Liver (tissue), 9 donors: ENCODE results near the gene CACNA1B. TPM values are rescaled to one million over a fixed set of nuclear protein-coding genes. Genes with fewer than 3 reads are reported as not detected.

Experiments used
- DNase-seq: peaks from one replicate; pipeline ENCODE4 v3.0.0-alpha.2; 2017; ENCODE audit warnings: low spot score
- H3K27ac ChIP-seq, 2 donors: one replicate each; pipeline ENCODE4 v1.7.0; 2013; ENCODE audit warnings: inconsistent platforms in 2 of 2, low read length in 2 of 2, control low read depth in 1 of 2, low read depth in 1 of 2, mild to moderate bottlenecking in 1 of 2
- H3K27me3 ChIP-seq, 4 donors: one replicate each; pipeline versions ENCODE4 v1.6.1 to v1.7.0; 2013; ENCODE audit warnings: low read length in 3 of 4, inconsistent platforms in 1 of 4, mild to moderate bottlenecking in 1 of 4, moderate library complexity in 1 of 4; ENCODE audit not compliant: control insufficient read depth in 4 of 4, insufficient read depth in 4 of 4
- H3K36me3 ChIP-seq, 4 donors: one replicate each; pipeline versions ENCODE4 v1.6.1 to v1.7.0; 2013; ENCODE audit warnings: low read length in 3 of 4, mild to moderate bottlenecking in 3 of 4, low read depth in 1 of 4, moderate library complexity in 1 of 4; ENCODE audit not compliant: control insufficient read depth in 4 of 4, insufficient read depth in 3 of 4
- H3K4me1 ChIP-seq, 4 donors: one replicate each; pipeline versions ENCODE4 v1.6.1 to v1.7.0; 2013; ENCODE audit warnings: low read length in 3 of 4, mild to moderate bottlenecking in 3 of 4, moderate library complexity in 1 of 4; ENCODE audit not compliant: control insufficient read depth in 4 of 4, insufficient read depth in 4 of 4
- H3K4me3 ChIP-seq, 3 donors: one replicate each; pipeline versions ENCODE4 v1.6.1 to v1.7.0; 2013; ENCODE audit warnings: low read length in 3 of 3, control low read depth in 1 of 3, low read depth in 1 of 3, mild to moderate bottlenecking in 1 of 3
- H3K9ac ChIP-seq, 2 donors: one replicate each; pipeline ENCODE4 v1.7.0; 2013; ENCODE audit warnings: low read length in 2 of 2, mild to moderate bottlenecking in 2 of 2, moderate library complexity in 2 of 2, control low read depth in 1 of 2, low read depth in 1 of 2
- H3K9me3 ChIP-seq, 4 donors: one replicate each; pipeline versions ENCODE4 v1.6.1 to v1.7.0; 2013; ENCODE audit warnings: low read length in 3 of 4; ENCODE audit not compliant: control insufficient read depth in 4 of 4
- ATF3 ChIP-seq: IDR thresholded peaks from 2 replicates; pipeline ENCODE4 v1.6.1; 2016; ENCODE audit warnings: antibody characterized with exemption
- EGR1 ChIP-seq, 2 donors: IDR thresholded peaks; 2 replicates each; pipeline ENCODE4 v1.6.1; 2016 to 2018; ENCODE audit warnings: antibody characterized with exemption in 2 of 2, low read depth in 2 of 2
- FOXA1 ChIP-seq: IDR thresholded peaks from 2 replicates; pipeline ENCODE4 v1.6.1; 2016; ENCODE audit warnings: antibody characterized with exemption
- FOXA2 ChIP-seq: IDR thresholded peaks from 2 replicates; pipeline ENCODE4 v1.6.1; 2016; ENCODE audit warnings: antibody characterized with exemption
- GABPA ChIP-seq, 2 donors: IDR thresholded peaks in 1 of 2; conservative IDR thresholded peaks in 1 of 2; 2 replicates each; pipeline ENCODE4 v1.6.1; 2016; ENCODE audit warnings: antibody characterized with exemption in 2 of 2, mild to moderate bottlenecking in 1 of 2, moderate library complexity in 1 of 2
- HNF4A ChIP-seq, 2 donors: conservative IDR thresholded peaks; 2 replicates each; pipeline ENCODE4 v1.6.1; 2016; ENCODE audit warnings: antibody characterized with exemption in 2 of 2, mild to moderate bottlenecking in 2 of 2
- HNF4G ChIP-seq: IDR thresholded peaks from 2 replicates; pipeline ENCODE4 v1.6.1; 2016; ENCODE audit warnings: antibody characterized with exemption
- JUND ChIP-seq, 2 donors: IDR thresholded peaks; 2 replicates each; pipeline ENCODE4 v1.6.1; 2016; ENCODE audit warnings: antibody characterized with exemption in 2 of 2
- NR2F2 ChIP-seq: IDR thresholded peaks from 2 replicates; pipeline ENCODE4 v1.6.1; 2016; ENCODE audit warnings: antibody characterized with exemption
- RAD21 ChIP-seq, 2 donors: IDR thresholded peaks; 2 replicates each; pipeline ENCODE4 v1.6.1; 2016; ENCODE audit warnings: antibody characterized with exemption in 2 of 2, mild to moderate bottlenecking in 2 of 2
- REST ChIP-seq: IDR thresholded peaks from 2 replicates; pipeline ENCODE4 v1.6.1; 2016; ENCODE audit warnings: antibody characterized with exemption, mild to moderate bottlenecking
- RXRA ChIP-seq, 2 donors: IDR thresholded peaks; 2 replicates each; pipeline ENCODE4 v1.6.1; 2017 to 2018; ENCODE audit warnings: antibody characterized with exemption in 2 of 2, mild to moderate bottlenecking in 1 of 2
- SP1 ChIP-seq: IDR thresholded peaks from 2 replicates; pipeline ENCODE4 v1.6.1; 2018; ENCODE audit warnings: antibody characterized with exemption, mild to moderate bottlenecking
- TAF1 ChIP-seq: conservative IDR thresholded peaks from 2 replicates; pipeline ENCODE4 v1.6.1; 2016; ENCODE audit warnings: antibody characterized with exemption, mild to moderate bottlenecking
- YY1 ChIP-seq: IDR thresholded peaks from 2 replicates; pipeline ENCODE4 v1.6.1; 2016; ENCODE audit warnings: antibody characterized with exemption, mild to moderate bottlenecking
- WGBS: extraction: QIAGEN DNeasy Blood & Tissue Kit; methylation state at CpG from one replicate; pipeline ENCODE4 v1.1.7; 2013; 5-methylcytosine and 5-hydroxymethylcytosine counted together
- polyA plus RNA-seq, 2 donors: library from polyadenylated mRNA; stranded (reverse) in 1 of 2; unstranded in 1 of 2; fragments of 200-250 nt in 1 of 2; fragments of >200 nt in 1 of 2; fragmentation: Nextera tagmentation in 1 of 2; extraction: Ambion mirVana in 1 of 2; gene quantifications; one replicate each; pipeline versions ENCODE4 v1.2.1 to v1.2.3, GENCODE V29; 2013 to 2015
- total RNA-seq, 2 donors: library from RNA; depleted of rRNA; stranded (reverse); fragments of >200 nt; gene quantifications; one replicate each; pipeline ENCODE4 v1.2.3, GENCODE V29; 2014
- TF ChIP-seq, protein P1 (sequence below): IDR thresholded peaks from 2 replicates; pipeline ENCODE4 v1.6.1; 2016; ENCODE audit warnings: antibody characterized with exemption
- TF ChIP-seq, protein P2 (sequence below): IDR thresholded peaks from 2 replicates; pipeline ENCODE4 v1.6.1; 2016; ENCODE audit warnings: antibody characterized with exemption
- TF ChIP-seq, protein P3 (sequence below): fragments of 150-350 bp; IDR thresholded peaks from 2 replicates; pipeline ENCODE4 v1.5.1; 2017; ENCODE audit warnings: improper control_type of control experiment, low read depth, low read length; ENCODE audit not compliant: missing input control
- donor health status: healthy.
- donor health status: healthy.
- donor health status: healthy.
- donor health status: healthy.
- donor health status: healthy.

CACNA1B gene
- total and polyA plus RNA-seq, 4 donors, result under 0.01 to 0.05 TPM; not detected in 2

DNA sequence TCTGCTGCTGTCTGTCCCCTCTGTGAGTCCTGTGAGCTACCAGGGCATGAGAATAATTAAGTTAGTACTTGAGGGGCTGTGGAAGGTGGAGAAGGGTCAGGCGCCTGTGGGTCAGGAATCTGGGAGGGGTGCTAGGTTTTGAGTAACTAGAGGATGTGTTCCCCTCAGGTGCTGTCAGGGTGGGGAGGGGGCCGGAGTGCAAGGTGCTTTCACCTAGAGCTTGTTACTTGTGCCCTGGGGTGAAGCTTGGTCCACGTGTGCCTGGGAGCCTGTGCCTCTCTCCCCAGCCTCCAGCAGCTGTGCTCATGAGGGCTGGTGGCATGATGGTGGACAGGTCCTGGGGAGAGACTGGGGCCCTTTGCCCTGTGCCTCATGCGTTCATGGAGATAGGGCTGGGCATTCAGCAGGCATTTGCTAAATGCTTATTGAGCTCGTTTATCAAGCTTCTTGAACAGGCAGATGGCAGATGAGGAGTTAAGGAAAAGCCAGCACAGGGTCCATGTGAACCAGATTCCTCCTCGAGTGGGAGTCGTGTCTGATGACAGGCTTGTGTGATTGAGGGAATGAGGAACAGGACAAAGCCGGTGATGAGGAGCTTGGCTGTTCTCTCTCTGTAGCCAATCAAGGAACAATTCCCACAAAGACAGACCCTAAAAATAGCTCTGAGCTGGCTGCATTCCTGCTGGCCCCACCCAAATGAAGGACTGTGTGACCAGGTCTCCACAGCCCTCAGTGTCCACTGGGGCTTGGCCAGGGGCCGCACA is 40.9 kb downstream of the CACNA1B start (continued):
- TF ChIP-seq, protein P1, sequence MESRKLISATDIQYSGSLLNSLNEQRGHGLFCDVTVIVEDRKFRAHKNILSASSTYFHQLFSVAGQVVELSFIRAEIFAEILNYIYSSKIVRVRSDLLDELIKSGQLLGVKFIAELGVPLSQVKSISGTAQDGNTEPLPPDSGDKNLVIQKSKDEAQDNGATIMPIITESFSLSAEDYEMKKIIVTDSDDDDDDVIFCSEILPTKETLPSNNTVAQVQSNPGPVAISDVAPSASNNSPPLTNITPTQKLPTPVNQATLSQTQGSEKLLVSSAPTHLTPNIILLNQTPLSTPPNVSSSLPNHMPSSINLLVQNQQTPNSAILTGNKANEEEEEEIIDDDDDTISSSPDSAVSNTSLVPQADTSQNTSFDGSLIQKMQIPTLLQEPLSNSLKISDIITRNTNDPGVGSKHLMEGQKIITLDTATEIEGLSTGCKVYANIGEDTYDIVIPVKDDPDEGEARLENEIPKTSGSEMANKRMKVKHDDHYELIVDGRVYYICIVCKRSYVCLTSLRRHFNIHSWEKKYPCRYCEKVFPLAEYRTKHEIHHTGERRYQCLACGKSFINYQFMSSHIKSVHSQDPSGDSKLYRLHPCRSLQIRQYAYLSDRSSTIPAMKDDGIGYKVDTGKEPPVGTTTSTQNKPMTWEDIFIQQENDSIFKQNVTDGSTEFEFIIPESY, result no peak

- 86% methylated on average over 9 of the region's 9 CpGs for WGBS
- DNase-seq, result no peak
Measured at GRCh38 chr9:137919095-137919465, 41.5 kb downstream of the CACNA1B start.

More at GRCh38 chr9:137919095-137919465, 41.5 kb downstream of the CACNA1B start:
- Histone ChIP-seq H3K4me3 (no peak overlapping the region), H3K36me3 (no peaks in the 10 kb centered on the region), H3K27me3 (no peaks in the 10 kb centered on the region), H3K9ac (no peak overlapping the region), H3K27ac (no peak overlapping the region), H3K4me1 (no peaks in the 10 kb centered on the region), H3K9me3 (peaks cover 0 to 2% (median 0%) of the 10 kb centered on the region in 4 donors)
- TF ChIP-seq FOXA2 (no peak), GABPA (IDR thresholded peaks at IDR 0.05 in 1 of 2, conservative IDR thresholded peaks at IDR 0.05 in 1 of 2) (no peak), HNF4A (conservative IDR thresholded peaks at IDR 0.05) (no peak), NR2F2 (no peak), RXRA (IDR thresholded peaks at IDR 0.05) (no peak), YY1 (no peak), RAD21 (IDR thresholded peaks at IDR 0.05) (no peak), EGR1 (IDR thresholded peaks at IDR 0.05; ENCODE audit: low read depth in 2 of 2) (no peak), ATF3 (no peak), HNF4G (no peak), JUND (IDR thresholded peaks at IDR 0.05) (no peak), REST (no peak), SP1 (no peak), TAF1 (no peak), FOXA1 (no peak)
- TF ChIP-seq, protein P2, sequence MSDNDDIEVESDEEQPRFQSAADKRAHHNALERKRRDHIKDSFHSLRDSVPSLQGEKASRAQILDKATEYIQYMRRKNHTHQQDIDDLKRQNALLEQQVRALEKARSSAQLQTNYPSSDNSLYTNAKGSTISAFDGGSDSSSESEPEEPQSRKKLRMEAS, result no peak
- TF ChIP-seq, protein P1, result no peak
- TF ChIP-seq, protein P3, sequence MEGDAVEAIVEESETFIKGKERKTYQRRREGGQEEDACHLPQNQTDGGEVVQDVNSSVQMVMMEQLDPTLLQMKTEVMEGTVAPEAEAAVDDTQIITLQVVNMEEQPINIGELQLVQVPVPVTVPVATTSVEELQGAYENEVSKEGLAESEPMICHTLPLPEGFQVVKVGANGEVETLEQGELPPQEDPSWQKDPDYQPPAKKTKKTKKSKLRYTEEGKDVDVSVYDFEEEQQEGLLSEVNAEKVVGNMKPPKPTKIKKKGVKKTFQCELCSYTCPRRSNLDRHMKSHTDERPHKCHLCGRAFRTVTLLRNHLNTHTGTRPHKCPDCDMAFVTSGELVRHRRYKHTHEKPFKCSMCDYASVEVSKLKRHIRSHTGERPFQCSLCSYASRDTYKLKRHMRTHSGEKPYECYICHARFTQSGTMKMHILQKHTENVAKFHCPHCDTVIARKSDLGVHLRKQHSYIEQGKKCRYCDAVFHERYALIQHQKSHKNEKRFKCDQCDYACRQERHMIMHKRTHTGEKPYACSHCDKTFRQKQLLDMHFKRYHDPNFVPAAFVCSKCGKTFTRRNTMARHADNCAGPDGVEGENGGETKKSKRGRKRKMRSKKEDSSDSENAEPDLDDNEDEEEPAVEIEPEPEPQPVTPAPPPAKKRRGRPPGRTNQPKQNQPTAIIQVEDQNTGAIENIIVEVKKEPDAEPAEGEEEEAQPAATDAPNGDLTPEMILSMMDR, result no peak
